ENCODE data around the gene KCNIP4. TPM values are rescaled to one million over a fixed set of nuclear protein-coding genes. Genes with fewer than 3 reads are reported as not detected.

KCNIP4 gene
- total and polyA plus RNA-seq, 10 of the 15 experiments (the other 5 are each of a cell fraction or from before 2014, with no cell fraction given), result 0.03 to 0.23 (median 0.13) TPM; not detected in 7

DNA sequence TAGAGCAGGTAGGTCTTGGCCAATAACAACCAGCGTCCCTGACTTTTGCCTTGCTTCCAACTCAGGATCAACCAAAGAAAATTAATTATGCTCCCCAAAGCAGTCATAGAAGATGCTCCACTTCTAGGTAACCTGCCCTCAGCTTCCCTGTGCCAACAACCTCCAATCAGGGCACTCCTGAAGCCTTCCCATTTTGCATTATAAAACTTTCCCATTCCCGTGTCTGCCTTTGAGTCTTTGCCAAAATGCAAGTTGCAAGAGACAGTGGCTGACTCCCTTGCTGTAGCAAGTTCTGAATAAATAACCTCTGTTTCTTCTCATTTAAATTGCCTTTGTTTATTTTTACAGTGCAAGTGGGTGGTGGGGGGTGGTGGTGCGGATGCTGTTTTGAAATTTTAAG is 830.3 kb downstream of the KCNIP4 start:
- no peak overlapping the region for H3K9ac ChIP-seq (ENCODE audit: control insufficient read depth, insufficient read depth, low read length)
- intact Hi-C loops (cut with micrococcal nuclease; ENCODE audit: unreplicated experiment), result no loop called here
- FAIRE-seq, result no peak
- ChIA-PET SMC1A (ENCODE audit: uncharacterized antibody, unreplicated experiment) (no interaction called here), CTCF (no interaction called here), POLR2A (no interaction called here), RAD21 (ENCODE audit: unreplicated experiment) (no interaction called here)
- DNase-seq (ENCODE audit: low read depth, low spot score), result no peak
- no peak overlapping the region for H3K27ac ChIP-seq (ENCODE audit: control insufficient read depth, insufficient read depth)
- H3K4me2 ChIP-seq (ENCODE audit: control insufficient read depth, insufficient read depth), result no peak overlapping the region
- no peak overlapping the region for H2AFZ ChIP-seq (ENCODE audit: control insufficient read depth, low read depth, low read length)
- H3K4me1 ChIP-seq (ENCODE audit: control insufficient read depth, insufficient read depth, low read length), result no peaks in the 10 kb centered on the region
- no peaks in the 10 kb centered on the region for H3K27me3 ChIP-seq (replicated peaks in 1 of 2; ENCODE audit: control insufficient read depth in 2 of 2, insufficient read depth in 2 of 2, low read length in 1 of 2)
- no peak for TF ChIP-seq CHD4 (IDR thresholded peaks at IDR 0.05)
- no peak for TF ChIP-seq BHLHE40 (IDR thresholded peaks at IDR 0.05; ENCODE audit: borderline replicate concordance in 1 of 2, low read depth in 2 of 2, low read length in 1 of 2)
- no peak for TF ChIP-seq TCF7 (IDR thresholded peaks at IDR 0.05; ENCODE audit: borderline replicate concordance)
- no peak for TF ChIP-seq ATF7 (IDR thresholded peaks at IDR 0.05; ENCODE audit: low read depth)
- no peak for TF ChIP-seq ZBTB11 (CRISPR knock-in tag; IDR thresholded peaks at IDR 0.05)
- TF ChIP-seq ZNF274 (IDR thresholded peaks at IDR 0.05; ENCODE audit: insufficient read depth, insufficient read length), result no peak
- BruUV-seq (replicated peaks), result no TSS peak
- no peak for ATAC-seq
- in situ Hi-C loops (cut with MboI), result no loop called here
- no peak overlapping the region for H3K4me3 ChIP-seq
- WGBS (ENCODE audit: insufficient coverage, insufficient replicate concordance, low lambda C conversion rate, missing lambda C conversion rate), result 2% methylated on average over 3 of the region's 3 CpGs
- no peaks in the 10 kb centered on the region for H4K20me1 ChIP-seq (ENCODE audit: control insufficient read depth, insufficient read depth)
- H3K79me2 ChIP-seq (ENCODE audit: control insufficient read depth, insufficient read depth, low read length), result no peaks in the 10 kb centered on the region
- H3K9me3 ChIP-seq (replicated peaks; ENCODE audit: control insufficient read depth, insufficient read depth, low read length), result no peaks in the 10 kb centered on the region
- H3K36me3 ChIP-seq (ENCODE audit: control insufficient read depth in 2 of 2, insufficient read depth in 2 of 2, low read length in 1 of 2), result no peaks in the 10 kb centered on the region

All from GM12878 (cell line).